GM23248 (cell line): ENCODE measurements around the gene PHKG2. TPM values are rescaled to one million over a fixed set of nuclear protein-coding genes. Genes with fewer than 3 reads are reported as not detected.
A peak's percentile ranks its signal among the peaks of the same experiment; 100 is the strongest.

Experiments used
- DNase-seq: peaks from one replicate; pipeline ENCODE4 v3.0.0-alpha.2; 2015
- H2AFZ ChIP-seq: fragments of 200-600 bp; sonication (generic); 2 replicates; pipeline ENCODE4 v1.6.1; 2016; ENCODE audit warnings: antibody characterized with exemption
- H3F3A ChIP-seq: fragments of 200-600 bp; sonication (generic); 2 replicates; pipeline ENCODE4 v1.6.1; 2016; ENCODE audit warnings: mild to moderate bottlenecking, antibody characterized with exemption, mixed run types; ENCODE audit not compliant: insufficient read depth
- H3K27ac ChIP-seq: fragments of 200-600 bp; sonication (generic); 2 replicates; pipeline ENCODE4 v1.5.1; 2016; ENCODE audit warnings: mild to moderate bottlenecking
- H3K27me3 ChIP-seq: fragments of 200-600 bp; sonication (generic); replicated peaks from 2 replicates; pipeline ENCODE4 v1.6.1; 2016; ENCODE audit warnings: mild to moderate bottlenecking; ENCODE audit not compliant: insufficient read depth
- H3K36me3 ChIP-seq: fragments of 200-600 bp; sonication (generic); 2 replicates; pipeline ENCODE4 v1.6.1; 2016; ENCODE audit warnings: low read depth, mild to moderate bottlenecking
- H3K4me1 ChIP-seq: fragments of 200-600 bp; sonication (generic); 2 replicates; pipeline ENCODE4 v1.6.1; 2016; ENCODE audit warnings: mild to moderate bottlenecking; ENCODE audit not compliant: insufficient read depth
- H3K4me2 ChIP-seq: fragments of 200-600 bp; sonication (generic); one replicate; pipeline ENCODE4 v1.6.1; 2016; ENCODE audit warnings: mild to moderate bottlenecking; ENCODE audit not compliant: unreplicated experiment
- H3K4me3 ChIP-seq: fragments of 200-600 bp; sonication (generic); 2 replicates; pipeline ENCODE4 v1.5.1; 2016; ENCODE audit warnings: mild to moderate bottlenecking
- H3K79me2 ChIP-seq: fragments of 200-600 bp; sonication (generic); 2 replicates; pipeline ENCODE4 v1.6.1; 2016; ENCODE audit warnings: mild to moderate bottlenecking; ENCODE audit not compliant: insufficient read depth
- H3K9ac ChIP-seq: fragments of 200-600 bp; sonication (generic); 2 replicates; pipeline ENCODE4 v1.6.1; 2016; ENCODE audit warnings: mild to moderate bottlenecking
- H3K9me2 ChIP-seq: fragments of 200-600 bp; sonication (generic); 2 replicates; pipeline ENCODE4 v1.6.1; 2016; ENCODE audit warnings: mixed run types, mild to moderate bottlenecking, moderate library complexity; ENCODE audit not compliant: insufficient read depth
- H3K9me3 ChIP-seq: fragments of 200-600 bp; sonication (generic); one replicate; pipeline ENCODE4 v1.6.1; 2017; ENCODE audit warnings: low read depth
- H4K20me1 ChIP-seq: fragments of 200-600 bp; sonication (generic); 2 replicates; pipeline ENCODE4 v1.6.0; 2016; ENCODE audit not compliant: insufficient read depth
- EZH2 ChIP-seq: fragments of 200-600 bp; sonication (generic); IDR thresholded peaks from 2 replicates; pipeline ENCODE4 v1.6.1; 2018; ENCODE audit warnings: antibody characterized with exemption, mild to moderate bottlenecking; ENCODE audit not compliant: insufficient read depth, poor library complexity, severe bottlenecking
- EZH2phosphoT487 ChIP-seq: fragments of 200-600 bp; sonication (generic); IDR thresholded peaks from 2 replicates; pipeline ENCODE4 v1.6.1; 2018; ENCODE audit warnings: antibody characterized with exemption, moderate library complexity, mild to moderate bottlenecking, low read depth; ENCODE audit not compliant: insufficient read depth
- WGBS, 2 experiments: methylation state at CpG; one replicate each; pipeline ENCODE4 v1.1.6; 2015 to 2017; ENCODE audit warnings: low lambda C conversion rate in 2 of 2, low coverage in 1 of 2; ENCODE audit errors: missing lambda C conversion rate in 2 of 2; 5-methylcytosine and 5-hydroxymethylcytosine counted together
- in situ Hi-C: fragments of 300-500 bp; cut with MboI; formaldehyde crosslinking; loops from 2 replicates; pipeline ENCODE4 v1.15.0; 2020
- polyA plus RNA-seq: library from polyadenylated mRNA; unstranded; fragments of >200 nt; fragmentation: Nextera tagmentation; extraction: Ambion mirVana; gene quantifications from 2 replicates; pipeline ENCODE4 v1.2.1, GENCODE V29; 2016
- total RNA-seq: library from RNA; depleted of rRNA; stranded (reverse); fragments of >200 nt; shearing (Covaris generic); gene quantifications from 2 replicates; pipeline ENCODE4 v1.2.3, GENCODE V29; 2014

PHKG2 gene
- total and polyA plus RNA-seq, 2 experiments from 2014 or later = 12.5 to 17.0 TPM

- Histone ChIP-seq H3K9me2 (no peaks in the 10 kb centered on the region), H3K79me2 (0 out of 2 replicates have a peak, but pooled peaks cover 14% of the 10 kb centered on the region), H3K27me3 (no peaks in the 10 kb centered on the region), H3K4me1 (peaks cover 12% of the 10 kb centered on the region; the same call in 1 of the 2 replicates), H3K36me3 (peaks cover 9% of the 10 kb centered on the region; the same call in 1 of the 2 replicates), H4K20me1 (no peaks in the 10 kb centered on the region), H3K9ac (peak overlapping the region; percentile 93), H3K27ac (peak overlapping the region; percentile 74), H3K9me3 (no peaks in the 10 kb centered on the region), H3F3A (peaks cover 22% of the 10 kb centered on the region; the same call in 1 of the 2 replicates), H3K4me3 (peak overlapping the region; percentile 79), H2AFZ (peak overlapping the region; percentile 67), H3K4me2 (peak overlapping the region; percentile 99)
- 2 to 3% methylated on average over 15 of the region's 15 CpGs for WGBS, 2 experiments
- in situ Hi-C loops = no loop called here
- no peak for DNase-seq
- no peak for TF ChIP-seq EZH2
- TF ChIP-seq EZH2phosphoT487 = no peak
Measured at GRCh38 chr16:30775131-30775391, 26.8 kb downstream of the PHKG2 start.

- peak overlapping the region; percentile 93 for H3K9ac ChIP-seq
- DNase-seq = peak; percentile 93
- peak overlapping the region; percentile 67 for H2AFZ ChIP-seq
- peak overlapping the region; percentile 99 for H3K4me2 ChIP-seq
- peaks cover 12% of the 10 kb centered on the region; the same call in 1 of the 2 replicates for H3K4me1 ChIP-seq
- peaks cover 4% of the 10 kb centered on the region; the same call in 1 of the 2 replicates for H3K36me3 ChIP-seq
- no peaks in the 10 kb centered on the region for H4K20me1 ChIP-seq
- H3K4me3 ChIP-seq = peak overlapping the region; percentile 79
- WGBS, 2 experiments = 1% methylated on average over 47 to 80 of the region's 81 CpGs
- TF ChIP-seq EZH2phosphoT487 (no peak), EZH2 (no peak)
- H3K27ac ChIP-seq = peak overlapping the region; percentile 74
- 0 out of 2 replicates have a peak, but pooled peaks cover 9% of the 10 kb centered on the region for H3K79me2 ChIP-seq
- H3F3A ChIP-seq = peaks cover 18% of the 10 kb centered on the region; the same call in 1 of the 2 replicates
- no peaks in the 10 kb centered on the region for H3K27me3 ChIP-seq
- in situ Hi-C loops = no loop called here
- H3K9me2 ChIP-seq = no peaks in the 10 kb centered on the region
- H3K9me3 ChIP-seq = no peaks in the 10 kb centered on the region
Measured at GRCh38 chr16:30775392-30776188, 27.4 kb downstream of the PHKG2 start.

- Histone ChIP-seq H3K9ac (no peak overlapping the region), H3K9me3 (no peaks in the 10 kb centered on the region), H3F3A (peaks cover 14% of the 10 kb centered on the region; the same call in 1 of the 2 replicates), H4K20me1 (no peaks in the 10 kb centered on the region), H3K27ac (no peak overlapping the region), H3K79me2 (0 out of 2 replicates have a peak, but pooled peaks cover 8% of the 10 kb centered on the region), H3K4me2 (no peak overlapping the region), H3K27me3 (no peaks in the 10 kb centered on the region), H2AFZ (no peak overlapping the region), H3K4me3 (no peak overlapping the region), H3K36me3 (no peaks in the 10 kb centered on the region), H3K4me1 (peaks cover 12% of the 10 kb centered on the region; the same call in 1 of the 2 replicates), H3K9me2 (no peaks in the 10 kb centered on the region)
- WGBS, 2 experiments = 71 to 72% methylated on average over 7 of the region's 7 CpGs
- DNase-seq = peak; percentile 20
- in situ Hi-C loops = no loop called here
- TF ChIP-seq EZH2phosphoT487 (no peak), EZH2 (no peak)
Measured at GRCh38 chr16:30777591-30778297, 29.5 kb downstream of the PHKG2 start.

- 78 to 80% methylated on average over 14 of the region's 14 CpGs for WGBS, 2 experiments
- no peak for DNase-seq
- Histone ChIP-seq H3K4me3 (no peak overlapping the region), H3F3A (peaks cover 14% of the 10 kb centered on the region; the same call in 1 of the 2 replicates), H3K27ac (no peak overlapping the region), H4K20me1 (no peaks in the 10 kb centered on the region), H3K9me3 (no peaks in the 10 kb centered on the region), H3K4me1 (peaks cover 12% of the 10 kb centered on the region; the same call in 1 of the 2 replicates), H3K27me3 (no peaks in the 10 kb centered on the region), H2AFZ (no peak overlapping the region), H3K4me2 (no peak overlapping the region), H3K9ac (no peak overlapping the region), H3K9me2 (no peaks in the 10 kb centered on the region), H3K79me2 (0 out of 2 replicates have a peak, but pooled peaks cover 8% of the 10 kb centered on the region), H3K36me3 (no peaks in the 10 kb centered on the region)
- TF ChIP-seq EZH2phosphoT487 = no peak
- no peak for TF ChIP-seq EZH2
- in situ Hi-C loops = no loop called here
Measured at GRCh38 chr16:30778549-30779244, 30.5 kb downstream of the PHKG2 start.
